ENCODE data around the gene DSE.

The DSE gene

DNA sequence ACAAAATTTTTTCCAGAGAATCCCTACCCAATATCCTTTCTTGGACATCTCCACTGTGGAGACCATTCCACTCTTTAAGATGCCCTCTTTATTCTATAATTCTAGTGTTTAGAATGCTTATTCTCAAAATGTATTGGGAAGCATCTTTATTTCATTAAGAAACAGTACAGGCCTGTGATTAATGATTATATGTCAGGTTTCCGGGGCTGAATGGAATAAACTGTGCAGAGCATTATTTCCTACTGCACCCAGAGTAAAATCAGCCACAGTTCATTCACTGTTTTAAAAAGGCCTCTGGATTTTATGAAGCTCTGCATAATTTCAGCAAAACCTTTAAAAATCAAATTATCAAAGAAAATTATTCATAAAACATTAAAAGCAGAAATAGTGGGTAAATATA, 42.6 kb downstream of the DSE start:
- no peak for DNase-seq (ENCODE audit: low read depth in 2 of 2)

DNA sequence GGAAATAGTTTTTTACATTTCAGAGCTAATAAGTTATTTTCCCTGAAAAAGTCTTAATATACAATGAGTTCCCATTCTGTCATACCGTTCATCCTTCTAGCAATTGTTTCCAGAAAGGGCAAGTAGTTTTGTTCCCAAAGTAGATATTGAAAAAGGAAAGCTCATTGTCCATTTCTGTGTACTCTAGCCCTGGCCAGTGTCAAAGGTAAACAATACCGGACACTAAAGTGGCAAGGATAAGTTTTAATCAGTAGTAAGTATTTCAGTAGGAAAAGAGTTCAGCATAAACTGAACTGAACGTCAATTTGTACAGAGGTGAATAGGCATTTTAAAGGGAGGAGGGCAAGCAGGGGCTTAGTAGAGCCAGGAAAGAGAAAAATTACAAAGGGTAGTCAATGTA, 46.9 kb downstream of the DSE start:
- no peak for DNase-seq (ENCODE audit: low read depth in 2 of 2)

DNA sequence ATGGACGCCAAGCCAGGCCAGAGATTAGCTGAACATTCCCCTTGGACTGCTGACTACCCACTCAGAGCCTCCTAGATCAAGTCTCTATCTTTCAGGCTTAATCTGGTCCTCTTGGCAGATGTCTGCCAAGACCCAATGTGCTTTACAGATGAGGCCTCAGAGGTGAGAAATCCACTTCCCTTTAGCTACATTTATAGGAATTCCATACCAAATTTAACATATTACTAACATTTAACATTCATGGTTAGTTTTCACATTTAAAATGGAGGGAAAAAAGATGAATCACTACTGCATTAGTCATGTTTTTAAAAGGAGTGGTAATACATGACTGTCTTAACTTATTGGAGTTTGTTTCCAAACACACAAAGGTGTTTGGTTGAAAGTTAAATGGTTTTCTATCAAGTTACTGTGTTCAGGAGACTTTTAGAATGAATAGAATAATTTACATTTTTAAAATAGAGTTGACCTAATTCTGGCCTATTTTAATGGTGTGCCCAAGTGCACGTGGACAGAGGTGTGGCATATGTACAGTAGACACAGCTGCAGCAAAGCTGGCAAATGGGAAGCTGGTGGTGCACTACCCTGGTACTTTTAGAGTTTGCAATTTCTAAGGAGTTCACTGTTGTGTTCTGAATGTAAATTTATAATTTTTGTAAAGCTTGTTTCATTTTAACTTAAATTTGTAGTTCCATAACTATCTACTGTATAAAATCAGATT, 48.5 kb downstream of the DSE start:
- DNase-seq (ENCODE audit: low read depth in 2 of 2) = no peak

DNA sequence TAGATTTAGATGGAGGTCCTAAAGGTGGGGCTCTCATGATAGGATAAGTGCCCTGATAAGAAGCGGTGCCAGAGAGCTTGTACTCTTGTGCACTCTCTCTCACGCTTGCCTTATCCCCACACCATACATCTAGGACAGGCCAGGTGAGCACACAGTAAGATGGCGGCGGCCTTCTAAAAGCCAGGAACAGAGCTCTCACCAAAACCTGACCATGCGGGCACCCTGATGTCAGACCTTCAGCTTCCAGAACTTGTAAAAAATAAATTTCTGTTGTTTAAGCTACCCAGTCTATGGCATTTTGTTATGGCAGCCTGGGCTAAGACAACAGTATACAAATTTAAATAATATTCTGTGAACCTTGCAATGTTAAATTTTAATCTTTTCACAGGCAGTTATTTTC, 49.6 kb downstream of the DSE start:
- no peak for DNase-seq (ENCODE audit: low read depth in 2 of 2)

DNA sequence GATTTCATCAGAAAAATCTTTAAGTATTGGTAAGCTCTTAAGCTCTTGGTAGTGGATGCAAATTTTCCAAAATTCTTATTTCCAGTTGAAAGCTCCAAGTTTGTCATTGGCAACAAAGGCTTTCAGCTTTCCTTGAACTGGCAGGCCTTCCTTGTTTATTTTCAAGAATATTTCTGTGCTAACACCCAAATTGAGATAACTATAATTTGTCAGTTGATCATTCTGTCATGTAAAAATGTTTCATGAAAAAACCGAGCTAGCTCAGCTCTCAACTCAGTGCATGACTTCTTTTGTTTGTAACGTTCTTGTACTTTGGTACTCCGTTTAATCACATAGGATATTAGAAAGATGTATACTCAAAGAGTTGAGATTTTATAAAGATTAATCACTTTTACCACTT, 51.5 kb downstream of the DSE start:
- DNase-seq (ENCODE audit: low read depth in 2 of 2) = no peak

DNA sequence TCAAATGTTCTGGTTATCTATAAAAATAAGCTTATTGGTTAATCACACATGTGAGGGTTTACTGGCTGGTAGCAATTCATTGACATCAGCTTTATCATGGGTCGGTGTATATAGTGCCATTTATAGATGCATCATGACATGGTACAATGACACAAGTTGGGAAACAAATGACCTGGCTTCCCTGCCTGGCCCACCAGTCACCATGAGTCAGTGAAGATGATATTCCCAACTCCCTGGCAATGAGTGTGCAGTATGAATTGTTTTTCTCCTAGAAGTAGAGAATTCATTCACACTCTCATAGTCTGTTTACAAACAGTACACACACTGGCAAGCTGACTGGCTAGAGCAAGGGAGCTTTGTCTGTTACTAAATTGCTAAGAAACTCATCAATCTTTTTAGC, 53.3 kb downstream of the DSE start:
- no peak for DNase-seq (ENCODE audit: low read depth in 2 of 2)

DNA sequence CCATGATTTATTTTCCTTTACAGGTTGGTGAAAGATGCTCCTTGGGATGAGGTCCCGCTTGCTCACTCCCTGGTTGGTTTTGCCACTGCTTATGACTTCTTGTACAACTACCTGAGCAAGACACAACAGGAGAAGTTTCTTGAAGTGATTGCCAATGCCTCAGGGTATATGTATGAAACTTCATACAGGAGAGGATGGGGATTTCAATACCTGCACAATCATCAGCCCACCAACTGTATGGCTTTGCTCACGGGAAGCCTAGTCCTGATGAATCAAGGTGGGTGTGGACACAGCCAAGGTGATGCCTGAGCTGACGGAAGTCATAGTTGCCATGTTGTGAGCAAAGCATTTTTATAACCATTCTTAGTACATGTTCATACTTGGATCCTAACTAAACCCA, 55.8 kb downstream of the DSE start:
- no peak for DNase-seq (ENCODE audit: low read depth in 2 of 2)

DNA sequence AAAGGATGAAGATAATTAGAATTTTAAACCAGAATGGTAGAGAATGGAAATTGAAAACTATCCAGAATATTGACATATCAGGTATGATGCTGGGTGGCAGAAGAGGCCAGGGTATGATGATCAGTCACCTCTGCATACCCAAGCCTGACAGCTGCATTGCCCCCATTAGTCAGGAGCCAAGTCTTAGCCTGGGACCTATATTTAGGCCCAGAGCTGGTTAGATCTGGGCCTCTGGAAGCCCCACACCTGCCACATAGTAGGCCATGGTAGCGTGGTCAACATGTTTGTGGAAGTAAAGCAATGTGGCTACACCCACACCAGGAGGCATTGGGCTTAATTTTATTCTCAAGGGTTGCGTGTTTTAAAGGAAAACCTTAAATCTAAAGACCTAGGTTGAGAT, 58.4 kb downstream of the DSE start:
- no peak for DNase-seq (ENCODE audit: low read depth in 2 of 2)

DNA sequence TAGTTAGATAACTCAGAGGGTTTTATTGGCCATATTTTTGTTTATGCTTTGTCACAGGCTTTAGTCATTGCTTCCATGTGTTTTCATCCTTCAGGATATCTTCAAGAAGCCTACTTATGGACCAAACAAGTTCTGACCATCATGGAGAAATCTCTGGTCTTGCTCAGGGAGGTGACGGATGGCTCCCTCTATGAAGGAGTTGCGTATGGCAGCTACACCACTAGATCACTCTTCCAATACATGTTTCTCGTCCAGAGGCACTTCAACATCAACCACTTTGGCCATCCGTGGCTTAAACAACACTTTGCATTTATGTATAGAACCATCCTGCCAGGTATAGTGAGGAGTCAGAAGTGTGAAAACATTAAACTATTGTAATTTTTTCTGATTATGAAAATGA, 60.1 kb downstream of the DSE start:
- DNase-seq (ENCODE audit: low read depth in 2 of 2) = no peak

DNA sequence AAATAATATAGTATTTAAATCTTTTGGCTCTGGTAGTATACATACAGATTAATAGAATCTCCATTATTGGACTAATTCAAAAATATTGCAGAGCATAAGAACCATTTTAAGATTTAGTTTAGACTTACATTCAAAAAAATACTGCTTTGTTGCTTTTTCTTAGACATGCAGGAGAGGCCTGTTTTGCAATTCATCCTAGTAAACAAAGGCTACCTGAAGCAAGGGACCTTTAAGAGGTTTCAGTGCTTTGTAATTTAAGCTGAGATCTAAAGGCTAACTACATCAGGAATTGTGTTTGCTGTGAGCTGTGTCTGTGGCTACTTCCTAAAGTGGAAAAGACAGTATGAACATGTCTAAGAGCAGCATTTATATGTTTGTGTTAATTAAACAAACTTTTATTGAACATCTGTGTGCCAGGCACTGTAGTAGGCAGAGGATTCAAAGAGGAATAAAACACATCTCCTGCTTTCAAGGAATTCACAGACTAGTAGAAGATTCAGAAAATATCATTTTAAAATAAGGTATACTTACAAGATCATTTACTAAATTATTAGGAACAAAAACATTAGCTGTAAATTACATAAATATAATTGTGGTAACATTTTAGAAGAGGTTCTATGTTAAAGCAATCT, 61.3 kb downstream of the DSE start:
- DNase-seq (ENCODE audit: low read depth in 2 of 2) = no peak

DNA sequence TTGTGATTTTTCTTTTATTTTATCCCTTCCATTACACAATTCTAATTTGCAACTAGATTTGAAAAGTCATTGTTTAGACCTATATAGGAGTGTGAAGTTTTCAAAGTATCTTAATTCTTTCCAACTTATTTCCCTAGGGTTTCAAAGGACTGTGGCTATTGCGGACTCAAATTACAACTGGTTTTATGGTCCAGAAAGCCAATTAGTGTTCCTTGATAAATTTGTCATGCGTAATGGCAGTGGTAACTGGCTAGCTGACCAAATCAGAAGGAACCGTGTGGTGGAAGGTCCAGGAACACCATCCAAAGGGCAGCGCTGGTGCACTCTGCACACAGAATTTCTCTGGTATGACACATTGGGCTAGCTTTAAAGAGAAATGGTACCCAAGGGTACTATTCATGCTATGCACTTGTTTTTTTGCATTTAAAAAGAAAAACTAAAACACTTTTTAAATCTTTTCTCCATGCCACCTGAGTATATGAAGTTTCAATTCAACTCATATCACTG, 62.5 kb downstream of the DSE start:
- DNase-seq (ENCODE audit: low read depth in 2 of 2) = no peak

DNA sequence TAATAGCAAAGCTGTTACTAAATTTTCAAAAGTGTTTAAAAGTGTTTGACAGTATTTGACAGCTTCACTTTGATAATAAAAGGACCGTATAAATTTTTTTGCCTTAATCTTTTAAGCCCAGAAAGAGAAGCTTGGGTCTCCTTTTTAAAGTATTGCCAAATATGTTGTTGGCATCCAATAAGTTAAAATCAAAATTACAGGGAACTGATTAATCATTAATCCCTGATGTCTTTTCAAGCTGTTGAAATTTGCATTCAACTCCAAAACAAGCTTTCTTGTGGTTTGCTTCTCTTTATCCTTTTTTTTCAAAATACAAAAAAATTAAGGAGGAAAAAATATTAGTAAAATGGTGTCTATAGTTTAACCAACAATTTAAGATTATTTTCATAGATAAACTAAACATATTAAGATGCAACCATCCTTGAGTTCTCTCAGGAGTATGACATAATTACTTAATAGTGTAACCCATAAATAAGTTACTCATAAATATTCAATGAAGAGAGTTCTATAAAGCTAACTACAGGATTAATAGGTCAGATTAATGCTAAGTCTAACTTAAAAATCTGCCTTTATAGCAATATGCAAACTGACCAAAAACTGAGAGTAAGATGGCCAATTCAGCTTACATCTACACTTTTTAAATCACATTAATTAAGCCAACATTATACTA, 63.4 kb downstream of the DSE start:
- no peak for DNase-seq (ENCODE audit: low read depth in 2 of 2)

DNA sequence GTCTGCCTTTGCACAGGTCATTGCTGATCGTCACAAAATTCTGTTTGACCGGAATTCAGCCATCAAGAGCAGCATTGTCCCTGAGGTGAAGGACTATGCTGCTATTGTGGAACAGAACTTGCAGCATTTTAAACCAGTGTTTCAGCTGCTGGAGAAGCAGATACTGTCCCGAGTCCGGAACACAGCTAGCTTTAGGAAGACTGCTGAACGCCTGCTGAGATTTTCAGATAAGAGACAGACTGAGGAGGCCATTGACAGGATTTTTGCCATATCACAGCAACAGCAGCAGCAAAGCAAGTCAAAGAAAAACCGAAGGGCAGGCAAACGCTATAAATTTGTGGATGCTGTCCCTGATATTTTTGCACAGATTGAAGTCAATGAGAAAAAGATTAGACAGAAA, 65.8 kb downstream of the DSE start:
- DNase-seq (ENCODE audit: low read depth in 2 of 2) = no peak

DNA sequence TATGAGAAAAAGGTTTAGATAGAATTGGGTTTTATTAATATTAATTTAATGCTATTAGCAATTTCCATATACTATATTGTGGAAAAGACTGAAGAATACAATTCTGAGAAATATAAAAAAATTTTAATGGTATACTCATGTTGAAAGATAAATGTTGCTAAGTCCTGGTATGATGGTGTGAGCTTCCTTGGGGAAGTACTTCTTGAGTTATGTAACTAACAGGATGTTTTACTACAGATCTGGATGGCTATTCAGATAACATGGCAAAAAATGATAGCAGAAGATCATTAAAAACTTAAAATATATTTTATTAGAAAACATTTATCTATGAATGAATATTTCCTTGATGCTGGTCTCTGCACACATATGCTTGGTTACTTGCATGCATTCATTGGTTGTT, 66.9 kb downstream of the DSE start:
- no peak for DNase-seq (ENCODE audit: low read depth in 2 of 2)

DNA sequence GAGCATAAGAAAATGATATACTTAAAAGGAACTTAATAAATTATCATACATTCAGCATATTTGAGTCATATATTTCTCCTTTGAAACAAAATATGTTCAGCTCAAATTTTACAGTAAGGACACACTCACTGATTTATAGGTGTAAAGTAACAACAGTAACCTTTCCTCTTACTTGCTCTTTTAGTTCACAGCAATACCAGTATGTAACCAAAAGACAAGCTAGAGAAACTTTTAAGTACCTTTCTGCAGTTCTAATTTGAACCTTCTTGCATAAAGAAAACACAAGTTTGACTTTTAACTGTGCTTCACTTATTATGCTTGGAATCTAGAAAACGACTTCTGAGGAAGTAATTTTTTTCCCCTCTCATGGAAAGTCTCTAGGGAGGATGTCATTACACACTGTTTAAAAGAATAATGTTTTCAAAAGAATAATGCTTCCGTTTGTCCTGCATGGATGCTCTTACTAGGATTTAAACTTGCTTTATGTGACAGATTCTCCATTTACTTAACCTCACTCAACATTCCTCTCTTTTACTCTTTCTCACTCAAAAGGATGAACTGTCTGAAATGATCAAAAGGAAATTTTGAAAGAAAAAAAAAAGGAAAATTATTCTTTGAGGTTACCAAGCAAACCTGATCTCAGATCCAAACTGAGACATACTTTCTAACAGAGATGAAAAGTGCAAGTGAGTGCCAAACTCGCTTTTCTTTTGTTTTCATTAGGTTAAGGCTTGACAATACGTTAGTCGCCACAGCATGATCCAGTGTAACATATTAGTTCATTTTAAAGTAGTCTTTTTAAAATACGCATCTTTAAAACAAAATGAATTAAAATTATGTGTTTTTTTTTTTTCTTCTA, 68.1 kb downstream of the DSE start:
- no peak for DNase-seq (ENCODE audit: low read depth in 2 of 2)

DNA sequence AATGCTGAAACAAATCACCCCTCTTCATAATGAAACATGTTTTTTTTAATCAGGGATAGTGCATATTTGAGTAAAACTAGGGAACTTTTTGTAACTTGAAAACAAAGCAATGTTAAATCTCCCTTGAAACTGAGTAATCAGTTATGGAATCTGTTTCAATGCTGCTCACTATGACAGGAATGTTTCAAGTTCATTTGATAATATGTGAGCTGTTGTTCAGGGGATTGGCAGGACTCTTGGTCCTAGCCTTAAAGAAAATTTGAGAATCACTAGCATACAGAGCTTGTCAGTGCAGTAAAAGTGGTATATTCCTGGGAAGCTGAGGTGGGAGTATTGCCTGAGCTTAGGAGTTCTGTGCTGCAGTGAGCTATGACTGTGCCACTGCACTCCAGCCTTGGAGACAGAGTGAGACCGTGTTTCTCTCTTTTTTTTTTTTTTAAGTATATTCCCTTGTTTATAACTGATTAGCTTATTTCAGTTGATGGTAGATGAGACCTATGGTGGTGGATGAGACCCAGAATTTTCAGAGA, 68.8 kb downstream of the DSE start:
- no peak for DNase-seq (ENCODE audit: low read depth in 2 of 2)

DNA sequence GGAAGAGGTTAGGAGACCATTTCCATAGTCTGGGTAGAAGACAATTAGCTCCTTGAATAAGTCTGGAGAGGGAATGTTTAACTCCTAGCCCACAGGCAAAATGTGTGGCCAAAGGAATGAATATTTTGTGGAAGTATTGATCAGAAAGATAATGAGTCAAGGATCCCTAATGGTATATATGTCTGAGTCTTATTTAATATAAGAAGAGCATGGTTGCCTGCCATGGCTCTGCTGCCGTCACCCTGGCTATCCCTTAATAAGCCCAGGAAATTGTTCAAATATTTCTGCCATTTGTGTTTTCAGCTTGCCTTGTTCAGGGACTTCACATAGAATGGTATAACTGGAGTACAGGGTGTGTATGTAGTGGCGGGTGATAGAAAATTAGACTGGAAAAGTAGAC, 72.4 kb downstream of the DSE start:
- no peak for DNase-seq (ENCODE audit: low read depth in 2 of 2)

DNA sequence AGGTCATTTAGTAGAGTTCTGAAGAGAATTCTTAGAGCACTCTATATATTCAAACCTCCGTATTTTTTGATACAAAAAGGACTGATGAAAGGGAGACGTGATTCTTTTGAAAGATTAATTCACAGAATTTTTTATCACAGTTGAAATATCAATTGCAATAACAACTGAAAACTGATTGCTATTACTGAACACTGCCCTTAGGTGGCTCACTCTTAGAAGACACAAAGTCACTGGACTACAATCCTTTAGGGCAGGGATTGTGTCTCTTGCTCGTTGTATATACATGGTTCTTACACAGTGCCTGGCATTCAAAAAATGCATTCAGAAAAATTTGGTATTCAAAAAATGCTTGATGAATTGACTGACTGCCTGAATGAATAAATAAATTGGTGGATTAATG, 73.3 kb downstream of the DSE start:
- DNase-seq (ENCODE audit: low read depth in 2 of 2) = no peak

DNA sequence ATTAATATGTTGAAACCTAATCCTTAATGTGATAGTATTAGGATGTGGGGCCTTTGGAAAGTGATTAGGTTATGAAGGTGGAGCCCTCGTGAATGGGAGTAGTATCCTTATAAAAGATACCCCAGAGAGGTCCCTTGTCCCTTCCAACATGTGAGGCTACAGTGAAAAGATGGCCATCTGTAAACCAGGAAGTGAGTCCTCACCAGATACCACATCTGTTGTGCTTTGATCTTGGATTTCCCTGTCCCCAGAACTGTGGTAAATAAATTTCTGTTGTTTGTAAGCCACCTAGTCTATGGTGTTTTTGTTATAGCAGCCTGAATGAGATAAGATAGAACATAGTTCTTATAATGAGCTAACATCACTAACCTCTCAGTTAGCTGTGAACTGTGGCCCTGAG, 73.8 kb downstream of the DSE start:
- DNase-seq (ENCODE audit: low read depth in 2 of 2) = no peak

DNA sequence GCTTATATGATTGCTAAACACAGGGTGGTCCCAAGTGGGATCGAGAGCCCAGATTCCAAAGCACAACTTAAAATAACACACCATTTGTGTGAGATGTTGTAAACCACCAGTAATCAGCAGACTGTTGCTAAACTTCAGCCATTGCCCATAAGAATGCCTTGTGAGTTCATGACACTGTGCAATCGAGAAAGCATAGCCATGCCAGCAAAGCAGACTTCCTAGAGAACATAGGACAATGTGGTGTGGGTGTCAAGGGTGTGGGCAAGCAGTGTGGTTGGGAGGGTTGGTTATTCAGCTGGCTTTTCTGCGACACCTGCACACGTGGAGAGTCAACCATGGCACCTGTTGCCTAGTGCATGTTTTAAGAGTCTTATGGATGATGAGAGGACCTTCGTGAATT, 74.4 kb downstream of the DSE start:
- no peak for DNase-seq (ENCODE audit: low read depth in 2 of 2)

DNA sequence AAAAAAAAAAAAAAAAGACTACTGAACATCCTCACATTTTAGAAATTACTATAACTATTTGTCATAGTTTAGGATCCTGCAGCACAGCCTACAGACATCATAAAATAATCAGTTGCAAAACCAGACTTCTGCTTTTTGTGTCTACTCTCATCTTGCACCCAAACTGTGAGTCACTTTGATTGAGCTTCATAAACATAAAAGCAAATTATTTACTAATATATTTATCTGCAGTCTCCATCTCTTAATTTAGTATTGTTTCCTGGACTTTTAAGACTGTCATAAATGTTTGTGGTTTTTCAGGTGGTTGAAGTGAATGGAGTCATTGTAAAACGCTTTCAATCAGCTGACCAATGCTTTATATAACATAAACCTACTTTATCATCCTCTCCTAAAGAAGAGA, 75.7 kb downstream of the DSE start:
- DNase-seq (ENCODE audit: low read depth in 2 of 2) = no peak

DNA sequence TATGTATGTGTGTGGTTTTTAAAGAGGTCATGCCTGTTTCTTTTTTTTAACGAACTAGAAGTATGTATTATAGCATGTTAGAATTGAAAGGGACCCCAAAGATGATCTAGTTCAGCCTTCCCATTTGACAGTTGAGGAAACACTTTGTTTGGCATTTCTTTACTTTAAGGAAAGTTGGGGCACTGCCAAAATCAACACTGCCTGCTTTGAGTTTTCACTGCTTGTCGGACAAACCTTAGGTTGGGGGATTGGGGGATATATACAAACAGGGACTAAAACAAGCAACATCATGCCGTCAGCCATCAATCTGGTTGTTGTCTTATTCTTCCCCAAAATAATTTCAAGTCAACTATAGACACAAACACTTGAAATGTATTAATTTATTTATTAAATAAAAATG, 76.3 kb downstream of the DSE start:
- DNase-seq (ENCODE audit: low read depth in 2 of 2) = no peak

Data from stimulated activated CD4-positive, alpha-beta T cell treated with anti-CD3 and anti-CD28 coated beads, Interleukin-12 subunit alpha, Interleukin-12 subunit beta, amount 100 ng/mL, for 24 hours (primary cell).